GM10248 (cell line): ENCODE data around the gene ERN1.

Source experiments
- CTCF ChIA-PET: fragments of 300-600 bp; sonication (Branson Sonifier 250); formaldehyde crosslinking; extraction: SDS; loops from one replicate; lab custom pipeline; 2021; ENCODE audit warnings: antibody characterized with exemption; lab: Yijun Ruan, JAX
- POLR2A ChIA-PET: fragments of 350-650 bp; sonication (Branson Sonifier 250); formaldehyde crosslinking; extraction: SDS; loops from one replicate; lab custom pipeline; 2020; ENCODE audit warnings: antibody characterized with exemption; lab: Yijun Ruan, JAX
- DNase-seq: peaks from one replicate; pipeline ENCODE4 v3.0.0; 2012; ENCODE audit errors: extremely low spot score
- TF ChIP-seq, protein P1 (sequence below): IDR thresholded peaks from 2 replicates; pipeline ENCODE4 v1.5.1; 2012; ENCODE audit warnings: mild to moderate bottlenecking, low read depth; ENCODE audit errors: extremely low read depth, missing control alignments, control extremely low read depth

ERN1 gene

GRCh38 chr17:64036198-64036922 lies 93.6 kb downstream of the ERN1 start:
- ChIA-PET POLR2A (interaction anchor here (0.6 kb wide), 1 partner anchor 453 kb away, joined by 4 read pairs; no protein-coding TSS in a partner anchor), CTCF (interaction anchor here (1.0 to 3.7 kb wide), 5 partner anchors 8 to 97 kb away, joined by 4 to 19 read pairs (median 10); no protein-coding TSS in a partner anchor)
- DNase-seq = no peak
- TF ChIP-seq, protein P1, sequence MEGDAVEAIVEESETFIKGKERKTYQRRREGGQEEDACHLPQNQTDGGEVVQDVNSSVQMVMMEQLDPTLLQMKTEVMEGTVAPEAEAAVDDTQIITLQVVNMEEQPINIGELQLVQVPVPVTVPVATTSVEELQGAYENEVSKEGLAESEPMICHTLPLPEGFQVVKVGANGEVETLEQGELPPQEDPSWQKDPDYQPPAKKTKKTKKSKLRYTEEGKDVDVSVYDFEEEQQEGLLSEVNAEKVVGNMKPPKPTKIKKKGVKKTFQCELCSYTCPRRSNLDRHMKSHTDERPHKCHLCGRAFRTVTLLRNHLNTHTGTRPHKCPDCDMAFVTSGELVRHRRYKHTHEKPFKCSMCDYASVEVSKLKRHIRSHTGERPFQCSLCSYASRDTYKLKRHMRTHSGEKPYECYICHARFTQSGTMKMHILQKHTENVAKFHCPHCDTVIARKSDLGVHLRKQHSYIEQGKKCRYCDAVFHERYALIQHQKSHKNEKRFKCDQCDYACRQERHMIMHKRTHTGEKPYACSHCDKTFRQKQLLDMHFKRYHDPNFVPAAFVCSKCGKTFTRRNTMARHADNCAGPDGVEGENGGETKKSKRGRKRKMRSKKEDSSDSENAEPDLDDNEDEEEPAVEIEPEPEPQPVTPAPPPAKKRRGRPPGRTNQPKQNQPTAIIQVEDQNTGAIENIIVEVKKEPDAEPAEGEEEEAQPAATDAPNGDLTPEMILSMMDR = peak; percentile 21

GRCh38 chr17:64032081-64032480 lies 97.9 kb downstream of the ERN1 start:
- no peak for DNase-seq
- ChIA-PET POLR2A (no interaction called here), CTCF (interaction anchor here (1.2 to 10.6 kb wide), 5 partner anchors 13 to 116 kb away, joined by 3 to 515 read pairs (median 160); partner anchors contain the start of genes CSHL1, ERN1, GH1 and ICAM2)
- TF ChIP-seq, protein P1 = no peak

GRCh38 chr17:64028874-64029464 lies 101.0 kb downstream of the ERN1 start:
- TF ChIP-seq, protein P1 = peak; percentile 76
- peak; percentile 72 for DNase-seq
- ChIA-PET POLR2A (interaction anchor here (1.3 to 1.9 kb wide), 3 partner anchors 101 to 116 kb away, joined by 5 to 9 read pairs (median 7); partner anchors contain the start of gene ERN1), CTCF (interaction anchor here (0.6 to 10.6 kb wide), 58 partner anchors 9 to 946 kb away, joined by 3 to 515 read pairs (median 5); partner anchors contain the start of genes CD79B, CSHL1, ERN1 and GH1)

DNA sequence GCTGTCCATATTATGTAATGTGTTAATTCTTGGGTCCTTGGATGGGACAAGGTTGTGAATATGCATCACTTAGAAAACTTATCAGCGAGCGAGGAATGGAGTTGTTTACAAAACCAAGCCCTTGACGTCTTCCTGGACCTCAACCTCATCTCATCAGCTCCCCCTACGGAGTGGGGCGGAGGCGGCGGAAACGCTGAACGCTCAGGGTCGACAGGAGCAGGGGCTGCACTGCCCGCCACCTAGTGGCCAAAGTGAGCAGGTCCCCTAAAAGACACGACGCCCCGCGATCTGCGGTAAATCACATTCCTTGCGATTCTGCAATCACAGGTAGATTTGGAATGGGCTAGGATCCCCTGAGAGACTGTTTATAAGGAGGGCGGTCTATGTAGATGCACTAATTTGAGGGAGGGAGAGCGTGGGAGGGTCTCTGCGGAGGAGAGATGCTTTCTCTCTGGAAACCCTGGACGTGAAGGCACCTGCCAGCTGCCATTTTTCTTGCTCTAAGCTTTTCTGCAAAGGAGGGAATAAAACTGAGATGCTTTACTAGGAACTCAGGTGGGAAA lies 104.1 kb downstream of the ERN1 start:
- TF ChIP-seq, protein P1 = peak; percentile 98
- ChIA-PET POLR2A (interaction anchor here (0.6 kb wide), 1 partner anchor 395 kb away, joined by 3 read pairs; no protein-coding TSS in a partner anchor), CTCF (interaction anchor here (0.6 to 10.6 kb wide), 59 partner anchors 9 to 256 kb away, joined by 3 to 515 read pairs (median 4); partner anchors contain the start of genes CD79B, CSHL1, ERN1 and GH1)
- DNase-seq = peak; percentile 80

- TF ChIP-seq, protein P1 = no peak
- no peak for DNase-seq
- POLR2A ChIA-PET = interaction anchor here (0.6 kb wide), 1 partner anchor 396 kb away, joined by 3 read pairs; no protein-coding TSS in a partner anchor
- CTCF ChIA-PET = interaction anchor here (0.6 to 10.6 kb wide), 58 partner anchors 8 to 257 kb away, joined by 3 to 515 read pairs (median 5); partner anchors contain the start of genes CD79B, CSHL1, ERN1 and GH1
These were observed 104.9 kb downstream of the ERN1 start for GRCh38 chr17:64024781-64025731.
